ENCODE measurements around the gene BRF1. TPM values are rescaled to one million over a fixed set of nuclear protein-coding genes. Genes with fewer than 3 reads are reported as not detected.

The BRF1 gene
- total RNA-seq, 4 donors from 2014 or later = 22.2 to 37.9 (median 26.2) TPM

DNA sequence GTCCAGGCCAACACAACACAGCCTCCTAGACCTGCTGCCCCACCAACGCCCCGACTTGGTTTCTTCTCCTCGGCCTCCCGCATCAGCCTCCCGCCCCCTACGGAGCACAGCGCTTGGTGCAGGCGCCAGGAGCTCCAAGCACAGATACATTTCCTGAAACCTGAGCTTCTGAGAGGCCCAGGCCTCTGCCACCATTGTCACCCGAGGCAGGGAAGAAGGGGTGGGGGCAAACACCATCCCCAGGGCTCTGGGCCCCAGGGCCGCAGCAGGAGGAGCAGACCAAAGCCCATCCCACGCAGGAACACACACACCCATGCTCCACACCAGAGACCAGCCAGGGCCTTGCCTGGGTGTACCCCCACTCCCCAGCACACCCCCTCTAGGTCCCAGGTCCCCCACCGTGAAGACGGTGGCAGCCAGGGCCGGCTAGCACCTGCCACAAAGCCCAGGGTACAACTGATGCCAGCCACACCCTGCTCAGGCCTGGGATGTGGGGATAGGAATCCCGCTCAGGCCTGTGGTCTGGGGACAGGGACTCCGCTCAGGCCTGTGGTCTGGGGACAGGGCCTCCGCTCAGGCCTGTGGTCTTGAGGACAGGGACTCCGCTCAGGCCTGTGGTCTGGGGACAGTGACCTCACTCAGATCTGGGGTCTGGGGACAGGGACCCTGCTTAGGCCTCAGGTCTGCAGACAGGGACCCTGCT lies 137.6 kb downstream of the BRF1 start:
- Histone ChIP-seq H3K27me3 (peaks cover 0 to 67% (median 0%) of the 10 kb centered on the region in 4 donors), H3K4me3 (no peak overlapping the region), H3K9me3 (no peaks in the 10 kb centered on the region), H3K36me3 (no peaks in the 10 kb centered on the region), H3K4me1 (peaks cover 18 to 84% (median 33%) of the 10 kb centered on the region in 3 donors), H3K27ac (no peak overlapping the region)
- intact Hi-C loops (cut with DNase I) = no loop called here
- no peak for DNase-seq
- TF ChIP-seq, protein P1, sequence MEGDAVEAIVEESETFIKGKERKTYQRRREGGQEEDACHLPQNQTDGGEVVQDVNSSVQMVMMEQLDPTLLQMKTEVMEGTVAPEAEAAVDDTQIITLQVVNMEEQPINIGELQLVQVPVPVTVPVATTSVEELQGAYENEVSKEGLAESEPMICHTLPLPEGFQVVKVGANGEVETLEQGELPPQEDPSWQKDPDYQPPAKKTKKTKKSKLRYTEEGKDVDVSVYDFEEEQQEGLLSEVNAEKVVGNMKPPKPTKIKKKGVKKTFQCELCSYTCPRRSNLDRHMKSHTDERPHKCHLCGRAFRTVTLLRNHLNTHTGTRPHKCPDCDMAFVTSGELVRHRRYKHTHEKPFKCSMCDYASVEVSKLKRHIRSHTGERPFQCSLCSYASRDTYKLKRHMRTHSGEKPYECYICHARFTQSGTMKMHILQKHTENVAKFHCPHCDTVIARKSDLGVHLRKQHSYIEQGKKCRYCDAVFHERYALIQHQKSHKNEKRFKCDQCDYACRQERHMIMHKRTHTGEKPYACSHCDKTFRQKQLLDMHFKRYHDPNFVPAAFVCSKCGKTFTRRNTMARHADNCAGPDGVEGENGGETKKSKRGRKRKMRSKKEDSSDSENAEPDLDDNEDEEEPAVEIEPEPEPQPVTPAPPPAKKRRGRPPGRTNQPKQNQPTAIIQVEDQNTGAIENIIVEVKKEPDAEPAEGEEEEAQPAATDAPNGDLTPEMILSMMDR (IDR thresholded peaks at IDR 0.05) = no peak
- no peak for TF ChIP-seq POLR2A (IDR thresholded peaks at IDR 0.05)
- 76% methylated on average over 7 of the region's 18 CpGs; no CpG with 5 or more reads in 1 of the 2 donors for WGBS, 2 donors

DNA sequence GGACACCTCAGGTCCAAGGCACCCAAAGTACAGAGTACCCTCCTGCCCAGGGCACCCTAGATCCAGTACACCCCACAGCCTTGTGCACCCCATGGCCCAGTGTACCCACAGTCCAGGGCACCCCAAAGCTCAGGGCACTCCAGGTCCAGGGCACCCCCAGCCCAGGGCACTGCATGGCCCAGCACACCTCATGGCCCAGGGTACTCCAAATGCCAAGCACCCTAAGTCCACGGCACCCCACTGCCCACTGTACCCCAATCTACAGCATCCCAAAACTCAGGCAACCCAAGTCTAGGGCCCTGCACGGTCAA lies 138.2 kb downstream of the BRF1 start:
- H3K9me3 ChIP-seq = no peaks in the 10 kb centered on the region
- H3K4me1 ChIP-seq = peaks cover 18 to 80% (median 27%) of the 10 kb centered on the region in 3 donors
- H3K27ac ChIP-seq = no peak overlapping the region
- DNase-seq = no peak
- no peaks in the 10 kb centered on the region for H3K36me3 ChIP-seq
- intact Hi-C loops (cut with DNase I) = no loop called here
- peaks cover 0 to 67% (median 0%) of the 10 kb centered on the region in 4 donors for H3K27me3 ChIP-seq
- WGBS, 2 donors = 100% methylated on average over 2 of the region's 2 CpGs; no CpG with 5 or more reads in 1 of the 2 donors
- no peak for TF ChIP-seq POLR2A (IDR thresholded peaks at IDR 0.05)
- TF ChIP-seq, protein P1 (IDR thresholded peaks at IDR 0.05) = no peak
- no peak overlapping the region for H3K4me3 ChIP-seq

DNA sequence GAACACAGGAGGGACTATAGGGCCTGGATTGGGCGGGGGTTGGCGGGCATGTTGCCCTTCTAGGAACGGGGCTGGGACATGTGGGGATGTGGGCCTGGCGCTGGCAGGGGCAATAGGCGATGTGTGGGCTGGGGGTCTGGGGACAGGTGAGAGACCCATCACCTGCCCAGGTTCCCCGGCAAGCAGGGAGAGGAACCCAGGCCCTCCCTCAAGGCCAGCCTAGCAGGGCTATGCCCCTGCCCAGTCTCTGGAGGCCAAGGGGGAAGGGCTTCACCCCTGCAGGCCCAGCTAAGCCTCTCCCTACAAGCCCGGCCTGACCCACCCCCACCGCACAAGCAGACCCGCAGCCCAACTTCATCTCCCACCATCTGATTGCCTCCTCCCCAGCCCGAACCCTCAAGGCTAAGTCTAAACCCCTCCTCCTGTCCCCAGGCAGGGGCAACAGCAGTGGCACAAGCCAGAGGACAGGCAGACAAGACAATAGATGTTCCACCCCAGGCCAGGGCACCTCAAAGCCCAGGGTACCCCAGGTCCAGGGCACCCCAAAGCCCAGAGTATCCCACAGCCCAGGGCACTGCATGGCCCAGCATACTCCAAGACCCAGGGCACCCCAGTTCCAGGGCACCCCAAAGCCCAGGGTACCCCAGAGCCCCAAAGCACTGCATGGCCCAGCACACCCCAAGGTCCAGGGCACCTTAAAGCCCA lies 138.7 kb downstream of the BRF1 start:
- Histone ChIP-seq H3K9me3 (no peaks in the 10 kb centered on the region), H3K27me3 (peaks cover 0 to 62% (median 0%) of the 10 kb centered on the region in 4 donors), H3K4me3 (no peak overlapping the region), H3K36me3 (no peaks in the 10 kb centered on the region), H3K4me1 (peaks cover 18 to 76% (median 22%) of the 10 kb centered on the region in 3 donors), H3K27ac (no peak overlapping the region)
- WGBS, 2 donors = 67 to 82% methylated on average over 1 to 3 of the region's 10 CpGs
- TF ChIP-seq POLR2A (IDR thresholded peaks at IDR 0.05) = no peak
- TF ChIP-seq, protein P1 (IDR thresholded peaks at IDR 0.05) = no peak
- DNase-seq = no peak
- intact Hi-C loops (cut with DNase I) = no loop called here

DNA sequence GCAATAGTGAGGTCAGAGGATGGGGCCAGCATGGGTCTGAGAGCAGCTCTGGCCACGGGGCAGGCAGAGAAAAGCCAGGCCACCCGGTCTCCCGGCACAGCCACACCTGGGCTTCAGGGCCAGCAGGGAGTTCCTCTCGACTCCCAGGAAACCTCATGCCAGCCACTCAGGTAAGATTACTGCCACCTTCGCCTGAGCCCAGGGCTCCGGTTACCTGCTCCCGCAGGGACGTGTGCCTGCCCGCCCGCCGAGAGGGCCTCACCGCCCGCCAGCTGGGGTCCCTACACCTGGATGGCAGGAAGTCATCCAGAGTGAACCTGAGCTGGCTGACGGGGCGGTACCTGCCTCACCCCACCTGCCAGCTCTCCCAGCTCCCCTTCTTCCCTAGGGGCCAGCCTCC lies 139.5 kb downstream of the BRF1 start:
- no peak overlapping the region for H3K4me3 ChIP-seq
- WGBS, 2 donors = 42 to 45% methylated on average over 4 to 11 of the region's 15 CpGs
- no peaks in the 10 kb centered on the region for H3K36me3 ChIP-seq
- TF ChIP-seq, protein P1 (IDR thresholded peaks at IDR 0.05) = no peak
- no peak for TF ChIP-seq POLR2A (IDR thresholded peaks at IDR 0.05)
- intact Hi-C loops (cut with DNase I) = no loop called here
- no peaks in the 10 kb centered on the region for H3K9me3 ChIP-seq
- H3K27ac ChIP-seq = peak overlapping the region in 1 of 4 donors; percentile 21
- H3K4me1 ChIP-seq = peaks cover 10 to 68% (median 17%) of the 10 kb centered on the region in 3 donors
- H3K27me3 ChIP-seq = peaks cover 0 to 57% (median 0%) of the 10 kb centered on the region in 4 donors
- no peak for DNase-seq

DNA sequence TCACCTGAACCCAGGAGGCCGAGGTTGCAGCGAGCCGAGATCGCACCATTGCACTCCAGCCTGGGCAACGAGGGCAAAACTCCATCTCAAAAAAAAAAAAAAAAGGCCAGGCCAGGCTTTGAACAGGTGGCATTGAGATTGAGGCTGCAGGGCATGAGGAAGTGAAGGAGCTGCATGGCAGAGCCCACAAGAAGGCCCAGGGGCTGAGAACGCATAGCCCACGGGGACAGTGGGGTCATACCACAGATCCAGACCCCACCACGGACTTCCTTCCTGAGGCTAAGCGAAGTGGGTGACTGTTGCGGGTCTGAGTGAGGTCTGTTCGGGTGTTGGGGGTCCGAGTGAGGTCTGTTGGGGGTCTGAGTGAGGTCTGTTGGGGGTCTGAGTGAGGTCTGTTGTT lies 140.0 kb downstream of the BRF1 start:
- WGBS, 2 donors = 69 to 78% methylated on average over 8 to 12 of the region's 12 CpGs
- intact Hi-C loops (cut with DNase I) = no loop called here

More for the DNA sequence above, 140.0 kb downstream of the BRF1 start:
- no peaks in the 10 kb centered on the region for H3K9me3 ChIP-seq
- H3K36me3 ChIP-seq = peaks cover 0 to 1% (median 0%) of the 10 kb centered on the region in 3 donors
- peaks cover 7 to 63% (median 15%) of the 10 kb centered on the region in 3 donors for H3K4me1 ChIP-seq
- H3K27me3 ChIP-seq = peaks cover 0 to 54% (median 0%) of the 10 kb centered on the region in 4 donors
- no peak for DNase-seq
- no peak overlapping the region for H3K4me3 ChIP-seq
- TF ChIP-seq, protein P1 (IDR thresholded peaks at IDR 0.05) = no peak
- TF ChIP-seq POLR2A (IDR thresholded peaks at IDR 0.05) = no peak
- H3K27ac ChIP-seq = no peak overlapping the region

All from esophagus squamous epithelium (tissue), 5 donors.